HK-2 (cell line): ENCODE data around the gene PYGL.
"Not testable (repeated sequence)": the region's sequence is repeated elsewhere in the genome, so short reads cannot be mapped to it uniquely, and the experiment has no call there.

Experiments used
- DNase-seq: peaks from one replicate; pipeline ENCODE4 v3.0.0-alpha.2; 2018; ENCODE audit not compliant: unreplicated experiment

The PYGL gene

GRCh38 chr14:50926851-50927386, 17.4 kb downstream of the PYGL start:
- no peak for DNase-seq

DNA sequence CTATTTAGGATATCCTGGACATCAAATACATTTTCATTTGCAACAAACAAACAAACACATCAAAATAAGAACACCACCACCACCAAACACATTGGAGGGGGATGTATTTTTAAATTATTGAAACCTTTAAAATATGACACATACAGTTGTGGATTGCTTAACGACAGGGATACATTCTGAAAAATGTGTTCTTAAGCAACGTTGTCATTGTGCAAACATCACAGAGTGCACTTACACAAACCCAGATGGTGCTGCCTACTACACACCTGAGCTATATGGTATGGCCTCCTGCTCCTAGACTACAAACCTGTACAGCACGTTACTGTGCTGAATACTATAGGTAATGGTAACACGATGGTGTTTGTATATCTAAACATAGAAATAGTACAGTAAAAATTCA, 19.4 kb downstream of the PYGL start:
- no peak for DNase-seq

DNA sequence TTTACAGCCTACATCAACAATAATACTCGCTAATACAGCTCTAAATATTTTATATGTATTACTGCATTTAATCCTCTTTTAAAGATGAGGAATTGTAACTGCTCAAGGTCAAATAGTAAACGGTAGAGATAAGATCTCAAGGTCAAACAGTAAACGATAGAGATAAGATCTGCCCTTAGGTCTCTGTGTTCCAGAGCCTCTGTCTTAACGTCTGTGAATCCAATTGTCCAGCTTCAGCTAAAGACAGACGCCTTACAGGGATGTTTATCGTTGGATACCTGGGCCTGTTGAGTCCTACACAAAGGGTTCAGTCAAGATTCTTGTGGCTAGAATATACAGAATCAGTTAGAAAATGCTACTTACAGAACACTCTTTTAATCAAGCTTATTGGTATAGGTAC, 20.0 kb downstream of the PYGL start:
- no peak for DNase-seq

GRCh38 chr14:50922803-50923202, 21.5 kb downstream of the PYGL start:
- DNase-seq: no peak

DNA sequence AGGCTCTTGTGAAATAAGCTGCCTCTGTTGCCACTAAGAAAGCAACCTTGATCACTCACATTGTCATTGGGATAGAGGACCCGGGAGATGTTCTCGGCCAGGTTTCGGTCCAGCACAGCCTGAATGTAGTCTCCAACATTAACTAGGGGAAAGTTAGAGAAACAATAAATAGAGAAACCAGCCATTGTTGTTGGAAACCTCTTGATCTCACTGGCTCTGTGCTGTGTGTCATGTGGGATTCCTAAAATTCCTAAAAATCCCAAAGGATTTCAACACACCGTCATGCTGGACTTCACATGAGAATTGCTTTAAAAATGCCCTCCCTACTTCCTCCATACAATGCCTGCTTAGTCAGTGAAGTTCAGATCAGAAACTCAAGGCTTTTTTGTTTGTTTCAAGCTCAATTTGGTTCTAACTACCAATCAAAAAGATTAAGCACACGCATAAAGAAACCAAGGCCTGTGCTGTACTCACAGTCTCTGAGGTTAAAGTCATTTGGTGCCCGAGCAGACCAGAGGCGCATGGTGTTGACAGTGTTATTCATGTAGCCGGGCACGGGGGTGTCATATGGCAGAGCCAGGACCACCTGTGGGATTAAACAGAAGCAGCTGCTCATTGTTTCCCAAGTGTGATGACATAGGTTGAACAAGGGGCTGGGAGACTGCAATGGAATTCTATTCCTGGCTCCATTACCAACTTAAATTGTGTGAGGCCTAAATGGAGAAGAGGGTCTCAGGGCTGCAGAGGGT, 23.6 kb downstream of the PYGL start:
- DNase-seq: no peak

DNA sequence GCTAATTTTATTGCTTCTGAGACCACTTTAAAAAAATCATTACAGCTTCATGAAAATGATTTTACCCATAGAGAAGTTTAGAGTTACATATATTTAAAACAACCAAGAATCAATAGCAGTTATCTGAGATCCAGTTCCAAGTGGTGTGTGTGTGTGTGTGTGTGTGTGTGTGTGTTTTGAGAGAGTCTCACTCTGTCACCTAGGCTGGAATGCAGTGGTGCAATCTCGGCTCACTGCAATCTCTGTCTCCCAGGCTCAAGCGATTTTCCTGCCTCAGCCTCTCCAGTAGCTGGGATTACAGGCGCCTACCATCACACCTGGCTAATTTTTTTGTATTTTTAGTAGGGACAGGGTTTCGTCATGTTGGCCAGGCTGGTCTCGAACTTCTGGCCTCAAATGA, 24.8 kb downstream of the PYGL start:
- DNase-seq: not testable (repeated sequence)

GRCh38 chr14:50917449-50917848, 26.8 kb downstream of the PYGL start:
- no peak for DNase-seq

DNA sequence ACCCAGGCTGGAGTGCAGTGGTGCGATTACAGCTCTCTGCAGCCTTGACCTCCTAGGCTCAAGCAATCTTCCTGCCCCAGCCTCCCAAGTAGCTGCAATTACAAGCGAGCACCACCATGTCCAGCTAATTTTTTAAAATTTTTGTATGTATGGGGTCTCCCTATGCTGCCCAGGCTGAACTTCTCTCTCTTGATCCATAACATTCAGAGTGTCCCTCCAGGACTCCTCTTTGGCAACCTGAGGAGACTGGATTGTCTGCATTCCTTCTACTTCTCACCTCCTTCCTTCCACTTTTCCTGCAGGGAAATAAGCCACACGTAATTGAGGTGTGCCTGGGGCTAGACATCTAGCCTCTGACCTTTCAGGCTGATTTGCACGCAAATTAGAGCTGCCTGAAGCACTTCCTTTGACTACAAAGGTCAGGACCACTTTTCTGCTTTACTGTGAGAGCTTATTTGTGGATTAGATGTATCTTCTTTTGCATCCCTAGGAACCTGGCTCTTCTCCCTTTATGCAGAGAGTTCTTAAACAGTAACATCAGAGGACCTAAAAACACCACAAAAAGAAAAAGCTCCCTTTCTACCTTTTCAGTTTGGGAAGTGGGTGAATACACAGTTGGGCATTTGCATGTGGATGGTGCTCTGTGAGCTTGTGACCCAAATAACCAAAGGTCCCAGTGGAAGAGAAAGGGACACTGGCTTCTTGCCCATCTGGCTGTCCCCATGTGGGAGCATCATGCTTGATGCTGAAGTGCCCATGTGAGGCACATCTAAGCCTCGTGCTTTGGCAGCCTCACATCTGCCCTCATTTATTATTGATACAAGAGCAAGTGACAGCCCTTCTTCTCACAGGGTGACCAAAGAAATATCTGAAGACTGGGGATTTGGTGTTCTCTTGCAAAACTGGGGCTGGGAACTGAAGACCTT, 33.5 kb downstream of the PYGL start:
- no peak for DNase-seq

GRCh38 chr14:50906326-50907065, 37.8 kb downstream of the PYGL start:
- no peak for DNase-seq

DNA sequence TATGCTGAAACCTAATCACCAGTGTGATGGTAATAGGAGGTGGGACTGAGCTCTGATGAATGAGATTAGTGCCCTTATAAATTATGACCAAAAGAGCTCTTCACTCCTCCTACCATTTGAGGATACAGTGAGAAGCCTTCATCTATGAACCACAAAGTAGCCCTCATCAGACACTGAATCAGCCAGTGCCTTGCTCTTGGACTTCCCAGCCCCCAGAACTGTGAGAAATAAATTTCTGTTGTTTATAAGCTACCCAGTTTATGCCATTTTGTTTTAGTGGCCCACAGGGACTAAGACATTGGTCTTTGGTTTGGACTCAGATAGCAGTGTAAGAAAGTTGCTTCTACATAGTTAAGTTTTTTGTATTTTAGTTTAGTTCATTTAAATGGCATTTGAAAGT, 39.6 kb downstream of the PYGL start:
- no peak for DNase-seq

GRCh38 chr14:50901361-50901760, 42.9 kb downstream of the PYGL start:
- DNase-seq: no peak

GRCh38 chr14:50897658-50898175, 46.6 kb downstream of the PYGL start:
- DNase-seq: no peak

DNA sequence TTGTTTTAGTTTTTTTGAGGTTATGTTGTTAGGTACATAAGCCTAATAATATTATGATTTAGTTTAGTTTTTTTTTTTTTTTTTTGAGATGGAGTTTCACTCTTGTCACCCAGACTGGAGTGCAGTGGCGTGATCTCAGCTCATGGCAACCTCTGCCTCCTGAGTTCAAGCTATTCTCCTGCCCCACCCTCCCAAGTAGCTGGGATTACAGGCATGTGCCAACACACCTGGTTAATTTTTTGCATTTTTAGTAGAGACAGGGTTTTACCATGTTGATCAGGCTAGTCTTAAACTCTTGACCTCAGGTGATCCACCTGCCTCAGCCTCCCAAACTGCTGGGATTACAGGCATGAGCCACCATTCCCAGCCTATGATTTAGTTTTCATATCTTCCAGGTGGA, 47.3 kb downstream of the PYGL start:
- not testable (repeated sequence) for DNase-seq

DNA sequence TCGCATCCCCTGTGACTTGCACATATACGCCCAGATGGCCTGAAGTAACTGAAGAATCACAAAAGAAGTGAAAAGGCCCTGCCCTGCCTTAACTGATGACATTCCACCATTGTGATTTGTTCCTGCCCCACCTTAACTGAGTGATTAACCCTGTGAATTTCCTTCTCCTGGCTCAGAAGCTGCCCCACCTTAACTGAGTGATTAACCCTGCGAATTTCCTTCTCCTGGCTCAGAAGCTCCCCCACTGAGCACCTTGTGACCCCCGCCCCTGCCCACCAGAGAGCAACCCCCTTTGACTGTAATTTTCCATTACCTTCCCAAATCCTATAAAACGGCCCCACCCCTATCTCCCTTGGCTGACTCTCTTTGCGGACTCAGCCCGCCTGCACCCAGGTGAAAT, 47.9 kb downstream of the PYGL start:
- not testable (repeated sequence) for DNase-seq

DNA sequence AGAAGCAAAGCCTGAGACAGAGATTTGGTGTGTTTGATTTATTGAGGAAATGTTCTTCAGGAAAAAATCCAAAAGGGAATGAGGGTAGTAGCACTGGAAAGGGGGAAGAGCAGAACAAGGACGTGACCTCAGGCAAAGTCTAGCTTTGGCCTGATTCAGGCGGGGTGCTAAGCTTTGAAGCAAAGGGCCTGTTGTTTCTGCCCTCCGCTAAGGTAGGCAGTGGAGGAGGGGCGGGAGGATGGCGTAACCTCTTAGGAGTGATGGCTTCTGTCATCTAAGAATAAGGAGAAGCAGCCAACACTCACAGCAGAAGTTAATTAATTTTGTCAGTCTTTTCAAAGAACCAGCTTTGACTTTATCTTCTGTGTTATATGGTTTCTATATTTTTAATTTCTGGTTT, 52.0 kb downstream of the PYGL start:
- no peak for DNase-seq

- DNase-seq: no peak
These were observed 56.8 kb downstream of the PYGL start for GRCh38 chr14:50887476-50887875.

GRCh38 chr14:50883827-50884197, 60.5 kb downstream of the PYGL start:
- no peak for DNase-seq

GRCh38 chr14:50882932-50883826, 61.1 kb downstream of the PYGL start:
- DNase-seq: no peak

DNA sequence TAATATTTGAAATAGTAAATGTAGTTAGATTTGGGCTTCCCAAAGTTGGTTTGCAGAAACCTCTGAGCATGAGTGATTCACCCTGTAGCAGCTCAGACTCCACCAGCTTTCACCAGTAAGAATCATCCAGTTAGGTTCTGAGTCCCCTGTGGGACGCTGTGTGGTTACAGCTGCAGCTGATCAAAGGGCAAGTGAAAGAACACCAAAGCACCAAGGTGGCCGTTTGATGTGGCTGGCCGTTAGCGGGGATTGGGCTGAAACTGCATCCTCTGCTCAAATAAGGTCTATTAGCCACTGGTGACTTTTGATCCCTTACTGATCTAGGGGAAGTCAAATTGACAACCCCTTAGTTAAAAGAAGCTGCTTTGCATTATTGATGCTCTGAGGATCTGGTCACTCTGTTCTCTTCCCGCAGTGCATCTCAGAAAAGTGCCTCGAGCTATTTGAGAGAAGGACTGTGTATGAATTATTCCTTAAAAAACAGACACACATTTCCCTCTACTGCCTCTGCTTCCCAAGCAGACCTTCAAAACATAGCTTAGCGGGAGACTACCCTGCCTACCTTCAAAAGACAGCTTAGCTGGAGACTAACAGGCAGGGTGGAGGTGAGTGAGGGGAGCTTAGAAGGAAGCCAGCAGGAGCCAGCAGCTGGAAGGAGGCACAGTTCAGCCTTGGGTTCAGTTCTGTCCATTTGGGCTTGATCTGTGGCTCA, 68.8 kb downstream of the PYGL start:
- DNase-seq: no peak

DNA sequence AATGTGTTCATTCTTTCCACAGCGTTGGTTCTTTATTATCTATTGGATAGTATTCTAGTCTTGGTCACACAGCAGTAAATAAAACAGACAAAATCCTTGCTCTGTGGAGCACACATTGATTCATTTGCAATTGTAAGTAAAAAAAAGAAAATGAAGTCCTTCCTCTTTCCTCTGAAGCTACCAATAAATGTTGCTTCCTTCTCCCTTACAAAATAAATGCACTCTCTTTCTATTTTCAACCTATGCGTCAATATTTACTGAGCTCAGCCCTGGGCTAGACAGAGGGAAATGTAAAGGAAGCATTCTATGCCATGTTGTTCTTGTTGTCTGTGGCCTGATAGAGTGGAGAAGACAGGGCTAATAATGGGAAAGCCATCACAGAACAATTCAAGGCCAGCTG, 69.5 kb downstream of the PYGL start:
- no peak for DNase-seq
